ENCODE measurements around the gene PPM1J.
A peak's percentile ranks its signal among the peaks of the same experiment; 100 is the strongest.

The PPM1J gene

DNA sequence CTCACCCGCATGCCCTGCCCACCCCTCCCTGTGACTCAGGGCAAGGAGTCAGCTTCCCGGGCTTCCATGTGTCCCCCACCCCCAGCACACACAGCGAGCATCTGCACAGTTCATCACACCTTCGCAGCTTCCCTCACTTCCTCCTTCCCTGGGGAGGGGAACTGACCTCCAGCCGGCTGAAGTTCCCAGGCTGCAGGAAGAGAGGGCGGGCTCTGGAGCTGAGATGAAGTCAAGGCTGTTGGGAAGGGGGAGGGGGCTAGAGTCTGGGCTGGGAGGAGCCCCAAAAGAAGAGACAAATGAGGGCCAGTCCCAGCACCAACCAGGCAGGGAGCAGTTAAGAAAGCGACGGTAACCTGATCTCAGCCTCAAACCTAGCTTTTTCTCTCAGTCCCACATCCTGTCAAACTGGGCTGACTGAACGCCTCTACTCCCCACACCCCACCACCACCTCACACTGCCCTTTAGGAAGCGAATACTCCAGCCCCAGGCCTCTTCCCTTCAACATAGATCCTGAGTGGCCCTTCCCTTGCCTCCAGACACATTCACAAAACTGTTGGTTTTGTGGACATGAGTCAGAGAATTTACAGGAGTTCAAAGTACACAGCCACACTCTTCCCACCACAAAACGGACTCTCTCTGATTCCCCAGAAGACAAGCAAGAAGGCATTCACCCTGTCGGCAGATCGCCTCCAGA is 10.1 kb downstream of the PPM1J start:
- H3K36me3 ChIP-seq (ENCODE audit: low read depth), result peaks cover 41% of the 10 kb centered on the region
- TF ChIP-seq CTCF (IDR thresholded peaks at IDR 0.05; ENCODE audit: poor library complexity, severe bottlenecking), result no peak
- peak overlapping the region; percentile 92 for H3K4me3 ChIP-seq (ENCODE audit: severe bottlenecking)
- H3K27ac ChIP-seq (ENCODE audit: poor library complexity, severe bottlenecking), result peak overlapping the region; percentile 92
- peaks cover 32% of the 10 kb centered on the region for H3K4me1 ChIP-seq (ENCODE audit: insufficient read depth, poor library complexity, severe bottlenecking)
- DNase-seq (ENCODE audit: low spot score), result peak; percentile 97
- H3K27me3 ChIP-seq (ENCODE audit: insufficient read depth, poor library complexity, severe bottlenecking), result no peaks in the 10 kb centered on the region
- peak; percentile 67 for ATAC-seq (ENCODE audit: low read depth)
- no peaks in the 10 kb centered on the region for H3K9me3 ChIP-seq (ENCODE audit: severe bottlenecking)

DNA sequence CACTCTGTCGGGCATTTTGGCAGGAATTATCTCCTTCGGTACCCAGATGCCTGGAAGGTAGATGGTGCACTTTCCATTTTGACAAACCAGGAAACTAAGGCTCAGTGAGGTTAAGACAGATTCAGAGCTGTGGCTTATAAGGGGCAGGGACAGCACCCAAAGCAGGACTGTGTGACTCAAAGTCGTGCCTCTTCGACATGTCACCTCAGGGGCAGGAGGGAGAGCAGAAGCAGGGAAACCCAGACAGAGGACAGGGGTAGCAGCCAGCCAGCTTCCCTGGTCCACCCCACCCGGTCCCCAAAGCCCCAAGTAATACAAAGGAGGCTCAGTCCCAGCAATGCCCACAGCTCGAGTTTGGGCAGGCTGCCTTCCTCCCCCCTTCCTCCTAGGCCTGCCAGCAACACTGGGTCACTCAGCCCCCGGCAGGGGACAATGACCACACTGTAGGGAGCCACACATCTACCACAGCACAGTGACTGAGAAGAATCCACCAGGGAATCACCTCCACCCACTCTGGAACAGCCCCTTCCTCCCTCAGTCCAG is 10.7 kb downstream of the PPM1J start:
- H3K4me3 ChIP-seq (ENCODE audit: severe bottlenecking), result peak overlapping the region; percentile 92
- TF ChIP-seq CTCF (IDR thresholded peaks at IDR 0.05; ENCODE audit: poor library complexity, severe bottlenecking), result no peak
- no peak for ATAC-seq (ENCODE audit: low read depth)
- H3K9me3 ChIP-seq (ENCODE audit: severe bottlenecking), result no peaks in the 10 kb centered on the region
- peak overlapping the region; percentile 92 for H3K27ac ChIP-seq (ENCODE audit: poor library complexity, severe bottlenecking)
- peaks cover 34% of the 10 kb centered on the region for H3K4me1 ChIP-seq (ENCODE audit: insufficient read depth, poor library complexity, severe bottlenecking)
- H3K36me3 ChIP-seq (ENCODE audit: low read depth), result peaks cover 47% of the 10 kb centered on the region
- DNase-seq (ENCODE audit: low spot score), result no peak
- H3K27me3 ChIP-seq (ENCODE audit: insufficient read depth, poor library complexity, severe bottlenecking), result no peaks in the 10 kb centered on the region

DNA sequence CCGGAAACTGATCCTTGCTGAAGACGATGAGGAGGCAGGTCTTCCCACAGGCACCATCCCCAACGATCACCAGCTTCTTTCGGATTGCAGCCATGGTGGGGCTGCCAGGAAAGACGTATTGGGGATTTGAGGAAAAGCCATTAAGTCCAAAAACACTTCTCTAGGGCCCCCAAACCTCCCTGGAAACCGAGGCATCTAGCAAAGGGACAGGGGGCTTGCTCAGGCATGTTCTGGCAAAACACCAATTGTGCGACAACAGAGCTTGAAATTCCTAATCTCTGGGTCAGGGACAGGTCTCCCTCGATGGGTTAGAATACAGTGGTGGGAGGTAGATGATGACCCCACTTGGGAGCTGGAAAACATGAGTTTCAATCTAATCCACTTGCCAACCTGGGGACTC is 11.4 kb downstream of the PPM1J start:
- no peaks in the 10 kb centered on the region for H3K9me3 ChIP-seq (ENCODE audit: severe bottlenecking)
- H3K27ac ChIP-seq (ENCODE audit: poor library complexity, severe bottlenecking), result peak overlapping the region; percentile 92
- no peak overlapping the region for H3K4me3 ChIP-seq (ENCODE audit: severe bottlenecking)
- ATAC-seq (ENCODE audit: low read depth) (no peak), DNase-seq (ENCODE audit: low spot score) (no peak)
- no peaks in the 10 kb centered on the region for H3K27me3 ChIP-seq (ENCODE audit: insufficient read depth, poor library complexity, severe bottlenecking)
- TF ChIP-seq CTCF (IDR thresholded peaks at IDR 0.05; ENCODE audit: poor library complexity, severe bottlenecking), result no peak
- H3K4me1 ChIP-seq (ENCODE audit: insufficient read depth, poor library complexity, severe bottlenecking), result peaks cover 38% of the 10 kb centered on the region
- H3K36me3 ChIP-seq (ENCODE audit: low read depth), result peaks cover 55% of the 10 kb centered on the region

GRCh38 chr1:112702420-112703261 is 12.5 kb downstream of the PPM1J start:
- Histone ChIP-seq H3K4me1 (ENCODE audit: insufficient read depth, poor library complexity, severe bottlenecking) (peaks cover 38% of the 10 kb centered on the region), H3K36me3 (ENCODE audit: low read depth) (peaks cover 64% of the 10 kb centered on the region), H3K27me3 (ENCODE audit: insufficient read depth, poor library complexity, severe bottlenecking) (no peaks in the 10 kb centered on the region), H3K9me3 (ENCODE audit: severe bottlenecking) (no peaks in the 10 kb centered on the region), H3K27ac (ENCODE audit: poor library complexity, severe bottlenecking) (peak overlapping the region; percentile 92), H3K4me3 (ENCODE audit: severe bottlenecking) (no peak overlapping the region)
- no peak for TF ChIP-seq CTCF (IDR thresholded peaks at IDR 0.05; ENCODE audit: poor library complexity, severe bottlenecking)
- DNase-seq (ENCODE audit: low spot score) (no peak), ATAC-seq (ENCODE audit: low read depth) (no peak)
